ACHN (cell line): ENCODE data around the gene KCNJ12.
"Not testable (repeated sequence)": the region's sequence is repeated elsewhere in the genome, so short reads cannot be mapped to it uniquely, and the experiment has no call there.

Experiments used
- DNase-seq: peaks from one replicate; pipeline ENCODE4 v3.0.0-alpha.2; 2015
- in situ Hi-C: cut with HindIII; loops from 2 replicates; pipeline ENCODE4 v1.10.0; 2017; ENCODE audit warnings: low sequenced_read_pairs, low pct_ligation_motif_present, low pct_unique_long_range_greater_than_20kb

The KCNJ12 gene

GRCh38 chr17:21348081-21348925 is 27.9 kb upstream of the KCNJ12 start:
- in situ Hi-C loops, DNase-seq: not testable (repeated sequence)

GRCh38 chr17:21348926-21349261 is 27.3 kb upstream of the KCNJ12 start:
- DNase-seq, in situ Hi-C loops: not testable (repeated sequence)

GRCh38 chr17:21349358-21350050 is 26.7 kb upstream of the KCNJ12 start:
- in situ Hi-C loops, DNase-seq: not testable (repeated sequence)

- DNase-seq, in situ Hi-C loops: not testable (repeated sequence)
These were observed 25.7 kb upstream of the KCNJ12 start for GRCh38 chr17:21350495-21350894.

- in situ Hi-C loops, result no loop called here
- DNase-seq, result no peak
These were observed 24.6 kb upstream of the KCNJ12 start for GRCh38 chr17:21351366-21352065.

GRCh38 chr17:21352221-21352980 is 23.8 kb upstream of the KCNJ12 start:
- no peak for DNase-seq
- in situ Hi-C loops, result no loop called here

- in situ Hi-C loops, result no loop called here
- DNase-seq, result no peak
These were observed 23.2 kb upstream of the KCNJ12 start for GRCh38 chr17:21352981-21353265.

GRCh38 chr17:21353326-21354010 is 22.7 kb upstream of the KCNJ12 start:
- in situ Hi-C loops, result no loop called here

GRCh38 chr17:21354796-21355385 is 21.3 kb upstream of the KCNJ12 start:
- DNase-seq, result no peak
- in situ Hi-C loops, result no loop called here

More at GRCh38 chr17:21353326-21354010, 22.7 kb upstream of the KCNJ12 start:
- no peak for DNase-seq

- in situ Hi-C loops, result no loop called here
- no peak for DNase-seq
These were observed 20.6 kb upstream of the KCNJ12 start for GRCh38 chr17:21355586-21355985.

- DNase-seq, result no peak
- in situ Hi-C loops, result no loop called here
These were observed 19.5 kb upstream of the KCNJ12 start for GRCh38 chr17:21356537-21357127.

- in situ Hi-C loops, result no loop called here
These were observed 18.9 kb upstream of the KCNJ12 start for GRCh38 chr17:21357281-21357680.

GRCh38 chr17:21357696-21358656 is 18.2 kb upstream of the KCNJ12 start:
- in situ Hi-C loops, result no loop called here
- no peak for DNase-seq

More at GRCh38 chr17:21357281-21357680, 18.9 kb upstream of the KCNJ12 start:
- DNase-seq, result no peak

GRCh38 chr17:21358682-21359482 is 17.3 kb upstream of the KCNJ12 start:
- DNase-seq, result no peak
- in situ Hi-C loops, result no loop called here

- DNase-seq, result no peak
- in situ Hi-C loops, result no loop called here
These were observed 16.7 kb upstream of the KCNJ12 start for GRCh38 chr17:21359483-21359840.

GRCh38 chr17:21360048-21360447 is 16.1 kb upstream of the KCNJ12 start:
- in situ Hi-C loops, result no loop called here
- DNase-seq, result no peak
